ACHN (cell line): ENCODE data around the gene FGF18.

ENCODE experiments used
- DNase-seq: peaks from one replicate; pipeline ENCODE4 v3.0.0-alpha.2; 2015
- in situ Hi-C: cut with HindIII; loops from 2 replicates; pipeline ENCODE4 v1.10.0; 2017; ENCODE audit warnings: low sequenced_read_pairs, low pct_ligation_motif_present, low pct_unique_long_range_greater_than_20kb

FGF18 gene

DNA sequence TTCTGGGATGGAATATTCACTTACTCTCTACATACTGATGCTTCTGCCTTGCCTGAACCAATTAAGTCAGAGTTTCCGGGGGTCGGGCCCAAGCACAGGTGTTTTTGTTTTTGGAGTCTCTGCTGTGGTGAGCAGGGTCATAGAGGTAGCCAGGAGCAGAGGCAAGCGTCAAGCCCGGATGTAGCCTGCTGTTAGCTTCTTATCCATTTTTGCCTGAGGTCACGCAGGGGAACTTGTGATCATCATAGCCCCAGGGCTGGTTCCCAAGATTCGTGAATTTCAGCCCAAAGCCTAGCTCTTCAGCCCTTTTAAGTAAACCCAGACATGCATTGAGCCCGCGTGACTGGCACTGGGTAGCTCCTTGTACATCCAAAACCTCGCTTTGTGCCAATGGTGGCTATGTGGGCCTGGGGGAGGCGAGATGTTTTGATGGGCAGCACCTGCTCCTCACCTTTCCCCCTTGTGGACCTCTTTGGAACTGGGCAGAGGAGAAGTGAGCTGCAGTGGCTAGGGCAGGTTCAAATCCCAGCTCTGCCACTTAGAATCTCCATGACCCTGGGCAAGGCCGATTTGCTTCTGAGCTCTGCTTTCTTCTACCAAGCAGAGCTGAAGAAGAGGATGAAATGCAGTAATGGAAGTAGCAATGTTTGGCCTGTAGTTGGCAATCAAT is 33.7 kb downstream of the FGF18 start:
- in situ Hi-C loops = no loop called here

DNA sequence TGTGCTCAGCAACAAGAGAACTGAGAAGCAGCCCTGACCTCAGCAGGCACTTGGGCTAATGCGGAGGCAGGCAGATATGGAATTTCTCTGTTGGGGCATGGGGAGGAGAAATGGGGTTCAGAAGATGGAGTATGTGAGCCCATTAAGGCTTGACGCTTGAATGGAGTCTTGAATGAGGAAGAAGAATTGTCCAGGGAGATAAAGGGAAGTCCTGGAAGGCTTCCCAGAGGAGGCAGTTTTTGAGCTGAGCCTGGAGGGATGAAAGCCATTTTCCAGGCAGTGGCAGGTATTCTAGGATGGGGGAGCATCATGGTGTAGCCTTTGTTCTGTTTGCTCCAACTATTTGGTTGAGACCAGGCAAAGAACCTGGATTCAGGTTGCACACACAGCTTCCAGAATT is 34.5 kb downstream of the FGF18 start:
- no peak for DNase-seq
- in situ Hi-C loops = no loop called here

More for the DNA sequence above, 33.7 kb downstream of the FGF18 start:
- no peak for DNase-seq

DNA sequence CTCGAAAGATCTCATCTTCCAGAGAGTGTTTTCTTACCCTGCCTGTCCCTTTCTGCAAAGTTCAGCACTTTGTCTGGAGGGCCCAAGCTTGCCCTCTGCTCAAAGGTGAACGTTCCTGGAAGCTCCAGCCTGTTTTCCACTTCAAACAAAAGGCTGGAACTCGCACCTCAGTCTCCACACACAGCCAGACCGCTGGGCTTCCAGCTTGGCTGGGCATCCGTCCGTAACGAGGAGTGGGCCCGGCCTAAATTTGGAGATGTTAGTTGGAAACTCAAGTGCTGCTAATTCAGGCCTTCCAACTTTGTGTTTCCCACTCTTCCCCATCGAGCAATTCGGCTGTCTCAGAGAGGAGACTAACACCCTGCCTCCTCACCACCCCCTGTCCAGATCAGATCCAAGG is 35.1 kb downstream of the FGF18 start:
- in situ Hi-C loops = no loop called here
- DNase-seq = no peak

DNA sequence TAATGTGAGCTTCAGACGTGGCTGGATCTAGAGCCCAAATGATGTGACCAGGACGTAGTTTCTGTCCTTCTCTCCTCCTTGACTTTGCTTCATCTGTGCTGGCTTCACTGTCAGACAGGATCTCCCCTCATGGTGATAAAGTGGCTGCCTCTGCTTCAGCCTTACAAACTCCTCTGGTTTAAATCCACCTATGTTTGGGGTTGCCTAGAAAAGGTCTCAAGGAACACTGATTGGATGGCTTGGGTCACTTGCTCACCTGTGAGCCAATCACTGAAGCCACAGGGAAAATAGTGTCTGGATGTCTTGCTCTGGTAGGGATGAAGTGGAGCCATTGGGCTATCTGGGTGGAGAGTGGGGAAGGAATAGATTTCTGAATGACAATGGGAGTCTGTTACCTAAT is 36.1 kb downstream of the FGF18 start:
- no peak for DNase-seq
- in situ Hi-C loops = no loop called here

DNA sequence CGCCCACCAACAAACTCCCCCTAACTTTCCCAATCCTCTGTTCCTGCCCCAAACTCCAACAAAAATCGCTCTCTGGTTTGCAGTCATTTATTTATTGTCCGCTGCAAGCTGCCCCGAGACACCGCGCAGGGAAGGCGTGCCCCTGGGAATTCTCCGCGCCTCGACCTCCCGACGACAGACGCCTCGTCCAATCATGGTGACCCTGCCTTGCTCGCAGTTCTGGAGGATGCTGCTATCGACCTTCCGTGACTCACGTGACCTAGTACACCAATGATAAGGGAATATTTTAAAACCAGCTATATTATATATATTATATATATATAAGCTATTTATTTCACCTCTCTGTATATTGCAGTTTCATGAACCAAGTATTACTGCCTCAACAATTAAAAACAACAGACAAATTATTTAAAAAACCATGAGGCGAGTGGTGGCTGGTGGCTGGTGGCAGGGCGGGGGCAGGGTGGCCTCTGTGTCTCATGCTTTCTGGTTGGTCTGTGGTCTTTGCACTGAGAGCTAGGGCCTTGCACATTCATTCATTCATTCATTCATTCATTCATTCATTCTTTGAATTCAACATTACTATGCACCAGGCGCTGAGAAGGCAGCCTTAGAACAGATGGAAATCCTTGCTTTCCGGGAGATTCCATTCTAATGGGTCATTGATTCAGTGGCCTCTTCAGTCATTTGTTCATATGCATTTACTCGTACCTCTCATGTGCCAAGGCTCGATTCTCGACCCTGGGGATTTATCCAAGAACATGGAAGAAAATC is 37.9 kb downstream of the FGF18 start:
- DNase-seq = no peak
- in situ Hi-C loops = no loop called here

DNA sequence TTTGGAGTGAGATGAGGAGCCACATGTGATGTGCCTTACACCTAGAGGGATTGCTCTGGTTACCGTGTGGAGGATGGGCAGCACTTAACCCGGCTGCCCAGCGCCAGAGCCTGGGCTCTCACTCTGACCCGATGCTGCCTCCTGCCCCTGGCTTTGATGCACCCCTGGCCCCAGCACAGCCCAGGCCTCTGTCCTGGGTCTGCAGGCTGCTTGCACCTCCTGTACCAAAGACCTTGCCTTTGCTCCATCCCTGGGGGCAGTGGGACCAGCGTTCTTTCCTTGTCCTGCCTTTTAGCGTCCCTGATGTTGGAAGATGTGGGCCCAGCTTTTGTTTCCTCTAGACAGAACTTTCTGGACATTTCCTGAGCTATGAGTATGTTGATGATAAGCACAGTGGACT is 40.4 kb downstream of the FGF18 start:
- in situ Hi-C loops = no loop called here
- no peak for DNase-seq

DNA sequence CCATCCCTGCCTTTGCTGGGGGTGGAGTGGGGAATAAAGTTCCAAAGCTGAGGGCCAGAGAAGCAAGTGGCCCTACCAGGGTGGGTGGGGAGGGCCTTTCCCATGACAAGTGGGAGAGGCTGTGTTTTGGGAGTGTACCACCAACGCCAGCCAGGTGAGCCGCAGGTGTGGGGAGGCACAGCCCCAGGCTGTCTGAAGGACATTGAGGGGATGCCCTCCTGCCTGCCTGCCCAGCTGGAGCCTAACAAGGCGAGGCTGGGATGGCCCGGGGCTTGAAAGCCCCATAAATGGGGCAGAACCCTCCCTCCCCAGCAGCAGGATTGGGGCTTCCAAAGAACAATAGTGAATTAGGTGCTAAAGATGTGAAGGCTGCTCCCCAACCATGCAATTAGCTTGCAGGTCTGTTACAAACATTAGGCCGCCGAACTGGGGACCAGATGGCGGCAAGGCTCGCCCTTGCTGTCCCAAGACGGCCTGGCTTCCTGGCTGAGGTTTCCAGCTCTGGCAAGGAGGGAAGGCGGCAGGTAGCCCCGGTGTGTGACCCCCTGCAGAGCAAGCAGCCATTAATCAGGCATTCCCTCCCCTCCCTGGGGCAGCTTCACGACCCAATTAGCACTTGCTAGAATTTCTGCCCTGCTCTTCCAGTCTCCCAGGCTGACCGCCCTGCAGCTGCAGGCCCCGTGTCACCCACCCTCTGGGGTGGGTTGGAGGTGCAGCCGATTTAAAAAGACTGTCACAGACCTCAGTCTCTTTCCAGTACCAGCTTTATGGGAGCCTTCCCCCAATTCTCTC is 42.9 kb downstream of the FGF18 start:
- DNase-seq = no peak
- in situ Hi-C loops = no loop called here

DNA sequence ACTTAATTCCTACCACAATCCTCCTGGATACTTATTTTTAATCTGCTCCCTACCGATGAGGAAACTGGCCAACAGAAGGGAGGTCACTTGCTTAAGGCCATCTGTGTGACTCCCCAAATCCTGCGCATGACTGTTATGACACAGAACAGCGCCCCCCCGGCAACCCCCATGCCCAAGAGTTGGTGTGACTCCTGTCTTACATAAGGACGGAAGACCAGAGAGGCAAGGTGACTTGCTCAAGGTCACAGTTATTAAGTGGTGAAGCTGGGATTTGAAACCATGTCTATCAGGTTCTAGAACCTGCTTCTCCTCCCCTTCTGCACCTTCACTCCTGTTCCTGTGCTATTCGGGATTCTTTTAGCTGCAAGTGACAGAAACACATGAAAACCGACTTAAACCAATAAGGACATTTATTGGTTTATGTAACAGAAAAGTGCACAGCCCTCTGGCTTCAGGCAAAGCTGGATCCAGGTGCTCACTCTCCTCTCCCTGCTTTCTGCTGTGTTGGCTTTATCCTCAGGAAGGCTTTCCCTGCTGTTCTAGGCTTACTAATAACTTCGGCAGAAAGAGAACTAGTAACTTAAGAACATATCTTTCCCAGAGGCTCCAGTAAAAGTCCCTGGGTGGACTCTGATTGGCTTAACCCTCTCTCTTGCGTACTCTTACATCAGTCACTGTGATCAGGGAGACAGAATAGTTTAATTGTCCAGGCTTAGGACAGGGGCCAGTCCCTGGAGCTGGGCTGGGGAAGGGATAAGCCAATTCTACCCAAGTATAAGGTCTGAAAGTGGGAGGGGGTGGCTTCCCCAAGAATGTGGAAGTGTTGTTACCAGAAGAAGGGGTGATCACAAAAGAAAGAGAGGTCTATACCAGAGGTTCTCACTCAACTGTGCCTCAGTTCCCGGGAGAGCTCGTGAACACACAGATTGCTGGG is 43.7 kb downstream of the FGF18 start:
- in situ Hi-C loops = no loop called here
- no peak for DNase-seq

DNA sequence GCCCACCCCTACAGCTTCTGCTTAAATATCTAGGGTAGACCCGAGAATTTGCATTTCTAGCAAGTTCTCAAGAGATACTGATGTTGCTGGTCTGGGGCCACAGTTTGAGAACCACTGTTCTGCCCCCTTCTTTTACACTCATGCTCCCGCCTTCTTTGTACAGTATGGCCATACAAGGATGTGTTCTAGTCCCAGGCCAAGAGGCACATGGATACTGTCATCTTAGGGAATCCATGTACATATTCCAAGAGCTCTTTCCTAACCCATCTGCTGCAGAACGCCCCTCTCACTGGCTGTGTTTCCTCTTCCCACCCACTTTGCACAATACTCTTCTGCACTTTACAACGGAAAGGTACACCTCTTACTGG is 44.4 kb downstream of the FGF18 start:
- no peak for DNase-seq
- in situ Hi-C loops = no loop called here

DNA sequence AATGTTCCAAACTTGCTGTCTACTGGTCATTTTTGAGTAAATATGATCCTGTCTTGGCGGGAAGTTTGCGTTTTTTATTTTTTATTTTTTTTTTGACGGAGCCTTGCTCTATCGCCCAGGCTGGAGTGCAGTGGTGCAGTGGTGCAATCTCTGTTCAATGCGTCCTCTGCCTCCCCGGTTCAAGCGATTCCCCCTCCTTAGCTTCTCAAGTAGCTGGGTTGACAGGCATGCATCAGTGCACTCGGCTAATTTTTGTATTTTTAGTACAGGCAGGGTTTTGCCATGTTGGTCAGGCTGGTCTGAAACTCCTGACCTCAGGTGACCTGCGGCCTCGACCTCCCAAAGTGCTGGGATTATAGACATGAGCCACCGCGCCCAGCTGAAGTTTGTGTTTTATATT is 45.4 kb downstream of the FGF18 start:
- in situ Hi-C loops = no loop called here
- no peak for DNase-seq

DNA sequence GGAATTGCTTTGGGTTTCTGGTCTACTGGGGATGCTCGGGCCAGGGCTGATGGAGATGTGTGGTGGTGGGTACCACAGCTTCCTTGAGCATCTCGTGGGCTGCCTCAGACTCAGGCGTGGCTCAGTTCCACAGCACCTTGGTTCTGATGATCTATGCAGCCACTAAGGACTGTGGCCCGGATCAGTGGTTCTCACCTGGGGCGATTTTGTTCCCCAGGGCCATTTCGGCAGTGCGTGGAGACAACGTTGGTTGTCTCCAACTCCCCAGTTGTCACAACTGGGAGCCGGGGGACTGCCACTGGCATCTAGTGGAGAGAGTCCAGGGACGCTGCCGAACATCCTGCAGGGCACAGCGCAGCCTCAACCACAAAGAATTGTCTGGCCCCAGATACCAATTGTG is 47.7 kb downstream of the FGF18 start:
- in situ Hi-C loops = no loop called here
- DNase-seq = no peak

DNA sequence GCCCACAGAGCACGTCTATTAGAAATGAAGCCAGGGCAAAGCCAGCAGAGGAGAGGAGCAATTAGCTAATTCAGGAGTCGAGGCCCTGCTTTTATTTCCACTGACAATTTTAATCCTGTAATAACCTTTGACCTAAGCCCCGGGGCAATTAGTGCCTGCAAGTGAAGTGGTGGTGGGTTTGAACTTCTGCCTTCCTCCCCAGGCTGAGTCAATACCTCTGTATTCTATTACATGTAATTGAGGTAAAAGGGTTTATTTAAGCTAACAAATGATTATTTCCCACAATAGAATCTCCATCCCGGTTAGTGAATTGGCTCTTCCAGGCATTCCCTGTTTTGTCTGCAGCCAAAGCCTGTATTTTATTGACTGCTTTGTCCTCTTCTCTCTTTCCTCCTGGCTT is 49.9 kb downstream of the FGF18 start:
- in situ Hi-C loops = no loop called here
- DNase-seq = no peak

DNA sequence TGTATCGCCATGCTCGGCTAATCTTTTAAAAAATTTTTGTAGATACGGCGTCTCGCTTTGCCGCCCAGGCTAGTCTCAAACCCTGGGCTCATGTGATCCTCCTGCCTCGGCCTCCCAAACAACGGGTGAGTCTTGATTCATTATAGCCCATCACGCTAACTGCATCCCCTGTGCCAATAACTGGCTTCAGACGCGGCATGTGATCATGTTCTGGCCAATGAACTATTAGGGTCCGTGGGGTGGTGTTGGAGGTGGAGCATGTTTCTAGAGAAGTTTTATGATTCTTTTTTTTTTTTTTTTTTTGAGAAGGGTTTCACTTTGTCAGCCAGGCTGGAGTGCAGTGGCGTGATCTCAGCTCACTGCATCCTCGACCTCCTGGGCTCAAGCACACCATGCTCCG is 51.0 kb downstream of the FGF18 start:
- DNase-seq = no peak
- in situ Hi-C loops = no loop called here

DNA sequence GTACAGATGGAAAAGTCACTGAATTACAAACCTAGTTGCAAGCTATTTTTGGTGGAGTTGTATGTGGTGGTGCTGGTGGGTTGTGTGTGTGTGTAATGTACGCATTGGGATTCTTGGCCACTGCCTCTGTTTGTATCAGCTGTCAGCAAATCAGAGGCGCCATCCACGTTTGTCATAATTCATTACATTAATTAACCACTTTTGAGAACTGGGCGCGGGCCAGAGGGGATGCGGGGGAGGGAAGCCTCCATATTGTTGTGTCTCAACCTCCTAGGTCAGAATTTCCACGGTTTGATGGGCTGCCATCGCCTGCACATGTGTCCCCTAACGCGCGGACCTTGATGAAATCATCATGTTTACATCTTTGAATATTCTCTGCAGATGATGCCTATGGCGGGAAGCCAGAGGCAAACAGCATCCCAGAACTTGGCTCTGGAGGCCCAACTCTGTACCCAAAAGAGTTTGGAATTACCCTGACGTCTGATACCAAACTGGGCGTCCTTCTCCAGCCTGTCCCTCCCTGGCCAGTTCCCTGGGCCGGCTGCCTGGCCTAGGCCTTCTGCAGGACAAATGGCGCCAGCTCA is 54.9 kb downstream of the FGF18 start:
- no peak for DNase-seq
- in situ Hi-C loops = no loop called here

DNA sequence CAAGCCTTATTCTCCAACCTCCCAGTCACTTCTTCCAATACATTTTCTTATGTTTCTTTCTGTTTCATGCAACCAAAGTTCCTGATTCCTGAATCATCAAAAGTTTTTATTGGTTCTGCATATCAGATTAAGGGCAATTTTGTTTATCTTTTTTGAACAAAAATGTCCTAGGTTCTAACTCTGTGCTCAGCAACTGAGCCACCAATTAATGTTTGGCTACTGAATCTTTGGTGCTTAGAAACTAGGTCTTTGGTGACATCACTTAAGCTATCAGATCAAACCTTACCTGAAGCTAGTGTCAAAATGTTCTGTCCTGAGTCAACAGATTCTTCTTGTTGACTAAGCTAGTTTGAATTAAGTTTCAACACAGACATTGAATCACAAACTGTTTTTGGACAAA is 56.1 kb downstream of the FGF18 start:
- in situ Hi-C loops = no loop called here
- DNase-seq = no peak

DNA sequence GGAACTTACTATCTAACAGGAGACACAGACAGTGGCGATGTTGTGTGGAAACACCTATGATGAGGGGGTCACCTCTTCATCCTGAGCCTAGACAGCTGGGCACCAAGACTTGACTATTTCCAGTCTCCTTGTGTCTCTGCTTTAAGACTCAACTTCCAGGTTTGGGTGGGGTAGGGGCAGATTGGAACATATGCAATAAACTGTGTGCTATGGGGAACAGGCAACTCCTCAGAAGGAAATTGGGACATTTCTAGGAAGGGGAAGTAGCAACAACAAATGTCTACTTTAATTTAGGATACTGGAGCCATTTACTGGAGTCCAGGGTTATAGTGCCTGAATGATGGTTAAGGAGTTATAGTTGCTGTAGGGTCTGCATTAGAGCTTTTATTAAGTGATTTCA is 57.3 kb downstream of the FGF18 start:
- no peak for DNase-seq
- in situ Hi-C loops = no loop called here

DNA sequence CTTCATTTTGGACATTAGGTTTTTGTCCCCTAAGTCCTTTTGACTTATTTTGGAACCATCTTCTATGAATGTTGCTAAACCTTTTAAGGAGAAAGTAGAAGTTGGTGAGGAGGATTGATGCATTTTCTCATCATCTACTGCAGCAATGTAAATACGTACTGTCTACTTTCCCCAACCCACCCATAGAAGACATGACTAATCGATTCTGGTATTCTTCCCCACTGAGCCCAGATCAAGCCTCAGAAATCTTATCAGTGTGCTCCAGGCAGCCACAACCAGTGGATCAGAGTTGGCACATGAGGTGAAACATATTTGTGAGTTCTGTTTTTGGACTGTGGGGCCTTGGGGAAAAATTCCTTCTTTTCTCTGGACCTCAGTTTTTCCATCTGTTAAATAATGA is 57.7 kb downstream of the FGF18 start:
- DNase-seq = no peak
- in situ Hi-C loops = no loop called here

DNA sequence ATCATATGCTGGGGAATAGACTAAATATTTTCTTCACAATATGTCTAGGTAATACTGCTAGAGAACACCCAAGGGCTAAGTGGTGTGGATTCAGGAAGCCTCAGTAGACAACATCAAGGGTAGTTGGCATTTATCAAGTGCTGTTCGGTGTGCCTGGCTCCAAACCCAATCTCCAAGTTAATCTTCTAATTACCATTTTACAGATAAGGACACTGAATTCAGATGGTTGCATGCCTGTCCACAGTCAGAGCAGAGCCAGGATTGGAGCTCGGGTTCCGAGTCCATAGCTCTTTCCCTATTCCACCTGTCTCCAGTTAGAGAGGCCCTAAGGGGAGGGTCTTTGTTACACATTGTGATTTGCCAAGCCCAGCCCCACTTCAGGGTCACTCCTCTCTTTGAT is 58.2 kb downstream of the FGF18 start:
- no peak for DNase-seq
- in situ Hi-C loops = no loop called here
